T-helper 22 cell (primary cell): ENCODE results near the gene TBC1D8B.
A peak's percentile ranks its signal among the peaks of the same experiment; 100 is the strongest.

Experiments
- DNase-seq: peaks from one replicate; pipeline ENCODE4 v3.0.0-alpha.2; 2020; ENCODE audit warnings: low read depth

Gene TBC1D8B

DNA sequence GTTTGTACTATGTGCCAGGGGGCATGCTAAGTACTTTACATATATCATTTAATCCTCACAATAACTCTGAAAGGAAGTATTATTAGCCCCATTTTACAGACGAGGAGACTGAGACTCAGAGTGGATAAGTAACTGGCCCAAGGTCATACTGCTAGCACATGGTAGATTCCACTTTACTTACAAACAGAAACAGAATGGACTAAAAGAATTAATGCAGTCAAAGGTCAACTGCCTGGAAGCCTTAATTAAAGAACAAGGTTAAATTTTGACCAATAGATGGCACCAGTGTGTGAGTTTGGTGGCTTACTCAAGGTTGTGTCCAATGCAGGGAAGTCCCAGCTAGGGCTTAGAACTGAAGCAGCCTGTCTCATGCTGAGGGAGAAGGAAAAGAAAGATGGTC, 96.0 kb downstream of the TBC1D8B start:
- no peak for DNase-seq

- DNase-seq, result no peak
Observed at GRCh38 chrX:106899276-106899675, 96.8 kb downstream of the TBC1D8B start.

DNA sequence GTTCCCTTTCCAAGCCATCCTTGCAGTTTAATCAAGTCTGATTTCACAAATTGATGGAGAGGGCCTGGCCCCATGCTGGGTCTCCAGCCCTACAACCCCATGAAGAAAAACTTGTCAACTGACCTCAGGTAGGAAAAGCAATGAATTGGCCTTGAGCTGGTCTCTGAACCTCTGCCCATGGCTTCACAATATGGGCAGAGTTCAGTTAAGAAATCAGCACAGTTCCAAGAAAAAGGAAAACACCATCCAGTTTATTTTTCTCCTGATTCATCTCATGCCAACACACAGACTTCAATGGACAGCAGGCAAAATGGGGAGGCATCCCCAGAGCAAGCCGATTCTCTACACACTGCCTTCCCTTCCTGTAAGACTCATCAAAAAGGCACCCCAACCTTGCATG, 97.4 kb downstream of the TBC1D8B start:
- no peak for DNase-seq

GRCh38 chrX:106901341-106901740, 98.9 kb downstream of the TBC1D8B start:
- DNase-seq, result no peak

- no peak for DNase-seq
Observed at GRCh38 chrX:106901781-106902219, 99.3 kb downstream of the TBC1D8B start.

DNA sequence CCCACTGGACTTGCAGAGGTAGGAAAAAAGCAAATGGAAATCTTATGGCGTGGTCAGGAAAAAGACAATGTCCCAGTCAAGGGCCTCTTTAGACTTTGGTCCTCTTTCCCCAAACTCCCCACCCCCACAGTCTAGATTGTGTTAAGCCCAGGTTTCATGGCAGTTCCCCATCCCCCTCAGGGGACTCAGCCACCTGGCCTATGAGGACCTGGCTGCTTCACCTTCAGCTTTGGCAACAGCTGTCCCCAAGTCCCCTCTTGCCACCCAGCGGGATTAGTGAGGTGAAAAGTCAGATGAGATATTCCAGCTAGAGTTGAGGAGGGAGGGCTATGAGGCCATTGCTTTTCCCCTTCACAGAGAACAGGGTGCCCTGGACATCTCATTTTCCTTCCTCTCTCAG, 100.2 kb downstream of the TBC1D8B start:
- no peak for DNase-seq

GRCh38 chrX:106903291-106903824, 100.9 kb downstream of the TBC1D8B start, which contains the start of gene RIPPLY1:
Gene RIPPLY1, minus strand, starts transcription at chrX:106903341. Its CDS starts 54 bp downstream, at chrX:106903287.
- no peak for DNase-seq

DNA sequence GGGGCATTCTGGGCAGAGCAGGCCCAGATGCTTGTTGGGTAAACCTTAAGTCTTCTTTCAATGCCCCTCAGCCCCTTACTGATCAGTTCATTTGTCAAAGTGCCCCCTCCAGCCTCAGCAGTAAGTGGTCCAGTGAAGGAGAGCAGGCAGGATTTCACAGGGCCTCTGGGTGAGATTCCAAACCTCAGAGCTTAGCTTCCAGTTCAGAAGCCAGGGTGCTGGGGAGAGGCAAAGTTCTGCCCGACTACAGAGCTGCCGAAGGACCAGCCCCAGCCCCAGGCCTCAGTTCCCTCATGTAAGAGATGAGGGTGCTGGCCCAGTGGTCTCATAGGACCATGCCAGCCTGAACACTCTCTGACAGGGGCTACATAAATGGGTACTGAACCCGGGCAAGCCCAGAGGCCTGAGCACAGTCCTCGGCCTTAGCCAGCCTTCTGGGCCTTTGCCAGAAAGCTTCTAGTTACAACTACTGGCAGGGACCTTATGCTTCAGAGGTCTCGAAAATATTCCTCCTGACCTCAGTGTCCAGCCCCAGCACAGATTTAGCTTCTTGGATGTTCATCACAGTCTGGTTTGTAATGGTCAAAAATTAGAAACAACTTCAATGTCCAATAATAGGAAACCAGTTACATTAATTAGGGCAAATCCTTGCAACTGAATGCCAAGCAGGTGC, 101.5 kb downstream of the TBC1D8B start:
- no peak for DNase-seq

DNA sequence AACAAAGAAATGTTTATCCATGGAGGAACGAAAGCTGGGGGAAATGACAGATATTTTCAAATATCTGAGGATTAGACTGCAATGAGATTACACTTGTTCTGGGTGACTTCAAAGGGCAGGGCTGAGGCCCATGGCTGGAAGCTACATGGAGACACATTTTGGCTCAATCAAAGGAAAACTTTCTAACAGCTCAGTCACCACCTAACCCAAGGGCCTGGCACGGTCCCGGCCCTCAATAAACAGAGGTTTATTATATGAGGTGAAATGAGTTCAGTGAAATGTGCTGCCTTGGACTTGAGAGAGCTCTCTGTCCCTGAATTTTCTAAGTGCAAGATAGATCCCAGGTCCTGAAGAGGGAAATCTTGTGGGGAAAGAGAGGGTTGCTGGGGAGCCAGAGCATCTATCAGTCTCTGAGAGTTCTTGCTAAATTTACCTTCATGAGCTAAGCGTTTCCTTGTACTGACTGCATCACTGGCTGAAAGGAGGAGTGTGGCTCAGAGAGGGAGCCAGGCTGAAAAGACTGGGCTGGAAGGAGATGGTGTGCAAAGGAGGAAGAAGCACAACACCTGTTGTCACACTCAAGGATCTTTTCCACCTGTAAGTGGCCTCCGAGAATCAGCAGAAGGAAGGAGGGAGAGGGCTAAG, 102.7 kb downstream of the TBC1D8B start:
- DNase-seq, result no peak

DNA sequence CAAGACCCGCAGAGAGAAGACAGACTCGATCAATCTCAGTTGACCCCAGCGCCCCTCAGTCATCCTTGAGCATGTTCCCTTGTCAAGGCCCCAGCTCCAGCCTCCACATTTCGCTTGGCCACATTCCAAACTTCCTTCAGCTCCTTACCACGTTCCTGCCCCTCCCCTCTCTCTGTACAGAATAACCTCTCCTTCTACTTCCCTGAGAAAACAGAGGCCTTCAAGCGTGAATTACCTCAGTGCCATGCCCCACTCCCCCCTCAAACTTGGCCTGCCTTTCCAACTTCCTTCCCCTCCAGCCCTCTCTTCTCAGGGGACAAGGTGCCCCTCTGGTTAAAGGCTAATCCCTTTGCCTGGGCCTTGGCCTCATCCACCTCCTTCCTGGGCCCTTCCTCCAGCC, 103.9 kb downstream of the TBC1D8B start:
- DNase-seq, result no peak

DNA sequence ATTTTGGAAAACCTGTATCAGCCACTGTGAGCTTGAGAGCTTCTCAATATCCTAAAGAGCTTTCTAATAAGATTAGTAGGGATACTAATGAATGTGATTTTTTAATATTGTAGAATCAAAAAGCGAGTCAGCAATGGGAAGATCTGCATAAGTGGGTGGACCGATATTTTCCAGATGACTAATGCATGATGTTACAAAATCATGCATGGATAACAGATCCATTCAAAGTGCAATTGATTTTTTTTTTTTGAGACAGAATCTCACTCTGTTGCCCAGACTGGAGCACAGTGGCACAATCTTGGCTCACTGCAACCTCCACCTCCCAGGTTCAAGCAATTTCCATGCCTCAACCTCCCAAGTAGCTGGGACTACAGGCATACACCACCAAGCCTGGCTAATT, 110.4 kb downstream of the TBC1D8B start:
- no peak for DNase-seq

DNA sequence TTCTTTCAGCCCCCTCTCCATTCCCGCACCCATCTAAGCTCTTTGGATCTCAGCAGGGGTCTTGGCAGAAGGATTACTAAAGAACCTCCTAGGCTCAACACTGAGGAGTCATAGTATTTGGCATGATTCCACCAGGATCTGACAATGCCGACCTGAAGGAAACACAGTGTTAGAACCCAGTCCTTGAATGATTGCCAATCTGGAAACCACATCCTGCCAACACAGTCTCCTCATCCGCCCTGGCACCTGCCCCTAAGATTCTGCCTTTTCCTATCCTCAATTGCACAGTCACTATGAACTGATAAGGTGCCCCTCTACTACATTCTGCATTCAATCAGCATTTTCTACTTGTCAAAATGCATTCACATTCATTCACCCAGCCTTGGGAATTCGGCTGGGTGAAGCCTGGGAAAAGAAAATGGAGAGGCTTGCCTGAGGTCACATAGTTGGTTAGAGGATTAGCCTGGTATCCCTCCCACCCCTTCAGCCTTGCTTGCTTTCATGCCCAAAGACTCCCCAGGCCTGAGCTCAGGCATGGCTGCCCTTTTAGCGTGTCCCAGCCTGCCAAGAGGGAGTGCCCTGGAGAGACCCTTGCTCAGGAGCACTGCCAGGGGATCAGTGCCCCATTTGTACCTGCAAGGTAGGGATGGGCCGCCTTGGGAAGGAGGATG, 115.5 kb downstream of the TBC1D8B start:
- DNase-seq, result peak; percentile 7

DNA sequence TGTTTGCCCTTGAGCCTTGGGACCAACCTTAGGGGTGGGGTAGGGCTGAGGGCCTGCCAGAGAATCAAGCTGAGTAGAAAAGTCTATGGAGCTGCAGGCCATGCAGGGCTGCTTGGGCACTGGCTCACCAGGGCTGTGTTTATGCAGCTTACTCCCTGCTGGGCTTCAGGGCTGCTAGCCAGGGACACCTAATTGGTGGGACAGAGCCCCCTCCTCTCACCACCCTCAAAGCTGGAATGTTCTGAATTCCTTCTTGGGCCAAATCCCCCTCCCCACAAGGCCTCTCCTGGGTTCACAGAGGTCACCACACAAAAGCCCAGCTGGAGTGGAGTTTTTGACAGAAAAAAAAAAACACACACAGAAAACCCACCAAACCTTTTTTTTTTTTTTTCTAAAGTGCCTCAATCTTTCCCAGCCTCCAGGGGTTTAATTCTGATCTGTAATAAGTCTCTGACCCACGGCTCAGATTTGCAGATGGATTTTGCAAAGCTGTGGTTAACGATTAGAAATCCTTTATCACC, 117.5 kb downstream of the TBC1D8B start, which contains the start of gene CLDN2:
CLDN2 (plus strand) TSS at position 471 of the 521 bp plus-strand sequence. CDS start 7,827 bp downstream, outside the sequence.
- no peak for DNase-seq

DNA sequence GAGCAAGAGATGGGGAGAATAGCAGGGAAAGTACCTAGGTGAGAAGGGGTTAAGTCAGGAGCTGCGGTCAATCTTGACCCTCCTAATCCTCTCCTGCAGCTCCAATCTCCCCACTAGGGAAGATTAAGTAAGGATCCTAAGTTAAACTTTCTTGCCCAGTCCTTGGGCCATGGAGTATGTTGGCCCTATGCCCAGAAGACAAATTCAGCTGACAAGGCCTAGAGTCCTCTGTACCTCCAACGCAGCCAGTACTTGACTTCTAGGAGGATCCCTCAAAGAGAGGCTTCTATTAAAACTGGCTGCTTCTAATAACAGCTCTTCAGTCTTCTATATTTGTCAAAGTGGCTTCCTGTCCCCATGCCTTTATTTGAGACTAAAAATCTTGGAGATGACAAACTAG, 119.2 kb downstream of the TBC1D8B start:
- DNase-seq, result no peak
